H1 (cell line): Measurements from ENCODE around the gene CYBA. TPM values are rescaled to one million over a fixed set of nuclear protein-coding genes. Genes with fewer than 3 reads are reported as not detected.

Experiments used
- CTCF ChIA-PET: fragments of 300-600 bp; sonication (Branson Sonifier 250); formaldehyde crosslinking; loops from one replicate; lab custom pipeline; 2021; ENCODE audit not compliant: partially characterized antibody; lab: Charles Lee
- POLR2A ChIA-PET: fragments of 300-600 bp; sonication (Branson Sonifier 250); formaldehyde crosslinking; loops from one replicate; lab custom pipeline; 2021; ENCODE audit warnings: inconsistent platforms; ENCODE audit not compliant: partially characterized antibody; lab: Charles Lee
- DNase-seq, 2 experiments: peaks; one replicate each; pipeline versions ENCODE4 v3.0.0 to v3.0.0-alpha.2; 2010 to 2022; ENCODE audit warnings: low spot score in 2 of 2, low read depth in 1 of 2, mixed read lengths in 1 of 2
- FAIRE-seq: peaks from 2 replicates; lab custom pipeline; 2011; peaks lifted over from hg19 to GRCh38; lab: Jason Lieb, UNC
- H2AFZ ChIP-seq: 2 replicates; pipeline ENCODE4 v1.8.1; 2012; ENCODE audit warnings: low read length, inconsistent platforms
- H2AK5ac ChIP-seq: 2 replicates; pipeline ENCODE4 v1.6.1; 2013; ENCODE audit warnings: low read depth, low read length
- H2BK120ac ChIP-seq: replicated peaks from 2 replicates; pipeline ENCODE3; 2013; ENCODE audit warnings: low read depth, low read length, inconsistent platforms
- H2BK12ac ChIP-seq: 2 replicates; pipeline ENCODE4 v1.6.1; 2013; ENCODE audit warnings: low read depth, low read length
- H2BK15ac ChIP-seq: 2 replicates; pipeline ENCODE4 v1.6.1; 2013; ENCODE audit warnings: low read length
- H2BK20ac ChIP-seq: 2 replicates; pipeline ENCODE4 v1.6.1; 2013; ENCODE audit warnings: low read length
- H2BK5ac ChIP-seq: 2 replicates; pipeline ENCODE4 v1.6.1; 2013; ENCODE audit warnings: low read depth, low read length
- H3K14ac ChIP-seq: 2 replicates; pipeline ENCODE4 v1.6.1; 2013; ENCODE audit warnings: inconsistent platforms; ENCODE audit not compliant: insufficient read length
- H3K18ac ChIP-seq: 2 replicates; pipeline ENCODE4 v1.6.1; 2013; ENCODE audit warnings: low read length; ENCODE audit errors: extremely low read depth
- H3K23ac ChIP-seq: 2 replicates; pipeline ENCODE4 v1.6.1; 2013; ENCODE audit warnings: inconsistent platforms; ENCODE audit not compliant: insufficient read length
- H3K23me2 ChIP-seq: 2 replicates; pipeline ENCODE4 v1.6.1; 2013; ENCODE audit warnings: low read depth, low read length
- H3K27ac ChIP-seq: 2 replicates; pipeline ENCODE4 v1.6.1; 2011; ENCODE audit warnings: low read depth, low read length, inconsistent platforms
- H3K27me3 ChIP-seq, 4 experiments: replicated peaks in 1 of 4; 1 replicate in 1 of 4; 2 replicates in 3 of 4; pipeline versions ENCODE4 v1.6.1 to v1.8.1; 2011 to 2013; ENCODE audit warnings: low read length in 3 of 4, mild to moderate bottlenecking in 3 of 4, inconsistent platforms in 2 of 4, mixed read lengths in 2 of 4, moderate library complexity in 1 of 4; ENCODE audit not compliant: control insufficient read depth in 3 of 4, insufficient read depth in 3 of 4; ENCODE audit errors: extremely low read depth in 1 of 4
- H3K36me3 ChIP-seq, 4 experiments: 2 replicates each; pipeline versions ENCODE4 v1.6.1 to v1.8.1; 2011 to 2013; ENCODE audit warnings: mild to moderate bottlenecking in 4 of 4, low read length in 3 of 4, moderate library complexity in 2 of 4, control low read depth in 1 of 4, inconsistent platforms in 1 of 4; ENCODE audit not compliant: insufficient read depth in 4 of 4, control insufficient read depth in 2 of 4
- H3K4ac ChIP-seq: replicated peaks from 2 replicates; pipeline ENCODE3; 2013; ENCODE audit warnings: low read length, low read depth, mixed read lengths, inconsistent platforms; ENCODE audit not compliant: insufficient read length
- H3K4me1 ChIP-seq, 4 experiments: replicated peaks in 1 of 4; 1 replicate in 1 of 4; 2 replicates in 3 of 4; pipeline versions ENCODE4 v1.6.1 to v1.8.1; 2011 to 2013; ENCODE audit warnings: low read length in 3 of 4, inconsistent platforms in 2 of 4, mixed read lengths in 1 of 4; ENCODE audit not compliant: insufficient read depth in 4 of 4, control insufficient read depth in 3 of 4
- H3K4me2 ChIP-seq, 2 experiments: 2 replicates each; pipeline versions ENCODE4 v1.6.1 to v1.8.1; 2011 to 2013; ENCODE audit warnings: low read depth in 2 of 2, low read length in 2 of 2, control low read depth in 1 of 2, inconsistent platforms in 1 of 2, mild to moderate bottlenecking in 1 of 2; ENCODE audit not compliant: insufficient read depth in 1 of 2
- H3K4me3 ChIP-seq, 4 experiments: fragments of 200-600, 300-600 bp in 1 of 4; sonication (generic), shearing (Covaris generic), sonication (Bioruptor Twin) in 1 of 4; 2 replicates each; pipeline versions ENCODE4 v1.5.1 to v1.8.1; 2011 to 2016; ENCODE audit warnings: low read length in 4 of 4, low read depth in 3 of 4, control low read depth in 2 of 4, inconsistent platforms in 2 of 4, mild to moderate bottlenecking in 2 of 4, mixed read lengths in 1 of 4, moderate library complexity in 1 of 4; ENCODE audit not compliant: insufficient read depth in 2 of 4; ENCODE audit errors: extremely low read depth in 1 of 4
- H3K56ac ChIP-seq: replicated peaks from 2 replicates; pipeline ENCODE3; 2013; ENCODE audit warnings: low read depth, mild to moderate bottlenecking, mixed read lengths, low read length, inconsistent platforms; ENCODE audit not compliant: insufficient read length
- H3K79me1 ChIP-seq: 2 replicates; pipeline ENCODE4 v1.6.1; 2013; ENCODE audit warnings: low read depth, low read length, control low read depth
- H3K79me2 ChIP-seq, 2 experiments: 2 replicates each; pipeline versions ENCODE4 v1.6.1 to v1.8.1; 2012 to 2013; ENCODE audit warnings: low read length in 2 of 2, mild to moderate bottlenecking in 2 of 2, inconsistent platforms in 1 of 2; ENCODE audit not compliant: insufficient read depth in 2 of 2, control insufficient read depth in 1 of 2
- H3K9ac ChIP-seq, 4 experiments: replicated peaks in 1 of 4; 1 replicate in 1 of 4; 2 replicates in 3 of 4; pipeline versions ENCODE4 v1.6.1 to v1.8.1; 2011 to 2013; ENCODE audit warnings: low read depth in 3 of 4, low read length in 3 of 4, control low read depth in 2 of 4, mild to moderate bottlenecking in 2 of 4, moderate library complexity in 2 of 4, inconsistent platforms in 1 of 4; ENCODE audit errors: extremely low read depth in 1 of 4
- H3K9me3 ChIP-seq, 2 experiments: 2 replicates each; pipeline versions ENCODE4 v1.6.1 to v1.8.1; 2012 to 2013; ENCODE audit warnings: mild to moderate bottlenecking in 2 of 2, moderate library complexity in 2 of 2, control low read depth in 1 of 2, inconsistent platforms in 1 of 2, low read depth in 1 of 2, low read length in 1 of 2, mixed read lengths in 1 of 2; ENCODE audit not compliant: insufficient read depth in 2 of 2
- H4K20me1 ChIP-seq, 2 experiments: replicated peaks in 1 of 2; 2 replicates each; pipeline versions ENCODE3 to v1.8.1; 2011 to 2013; ENCODE audit warnings: inconsistent platforms in 2 of 2, low read length in 2 of 2, mild to moderate bottlenecking in 1 of 2; ENCODE audit not compliant: insufficient read depth in 2 of 2, control insufficient read depth in 1 of 2
- H4K5ac ChIP-seq: 2 replicates; pipeline ENCODE4 v1.6.1; 2013; ENCODE audit warnings: low read length, low read depth, mixed read lengths, inconsistent platforms; ENCODE audit not compliant: insufficient read length
- H4K8ac ChIP-seq: 2 replicates; pipeline ENCODE4 v1.8.0; 2013; ENCODE audit warnings: mild to moderate bottlenecking, moderate library complexity, low read length, inconsistent platforms; ENCODE audit not compliant: insufficient read depth; ENCODE audit errors: extremely low read depth
- H4K91ac ChIP-seq: replicated peaks from 2 replicates; pipeline ENCODE3; 2013; ENCODE audit warnings: low read length, mixed read lengths, inconsistent platforms; ENCODE audit not compliant: insufficient read length
- ATF2 ChIP-seq: IDR thresholded peaks from 2 replicates; pipeline ENCODE4 v1.6.1; 2012; ENCODE audit warnings: low read length, inconsistent platforms
- WGBS, 2 experiments: shearing (Covaris generic) in 1 of 2; methylation state at CpG; one replicate each; pipeline versions ENCODE4 v1.1.6 to v1.1.7; 2013 to 2015; ENCODE audit warnings: low lambda C conversion rate in 2 of 2, mixed read lengths in 2 of 2, inconsistent platforms in 1 of 2, low coverage in 1 of 2, missing lambda C conversion rate in 1 of 2; ENCODE audit not compliant: insufficient replicate concordance in 2 of 2, insufficient coverage in 1 of 2, insufficient read length in 1 of 2; ENCODE audit errors: extremely low coverage in 1 of 2, missing lambda C conversion rate in 1 of 2; 5-methylcytosine and 5-hydroxymethylcytosine counted together
- polyA plus RNA-seq, 7 experiments: library from polyadenylated mRNA; depleted of rRNA in 3 of 7; stranded (reverse) in 5 of 7; unstranded in 2 of 7; fragments of >200 nt in 5 of 7; fragments of 200-250 nt in 2 of 7; gene quantifications; 1 replicate in 5 of 7; 2 replicates in 1 of 7; 4 replicates in 1 of 7; pipeline versions ENCODE4 v1.2.1 to v1.2.3, GENCODE V29; 2011 to 2013; ENCODE audit warnings: missing spikeins in 2 of 7, mixed read lengths in 2 of 7
- total RNA-seq: library from RNA; stranded (reverse); fragmentation: NEBNext Ultra II Directional; extraction: Animal tissue kit (Norgen Biotek cat#: 25700); gene quantifications from 2 replicates; pipeline ENCODE4 v1.2.1, GENCODE V29; 2021

CYBA gene
- total and polyA plus RNA-seq, 2 of the 8 experiments (the other 6 are each of a cell fraction or from before 2014, with no cell fraction given): 136 to 254 TPM

DNA sequence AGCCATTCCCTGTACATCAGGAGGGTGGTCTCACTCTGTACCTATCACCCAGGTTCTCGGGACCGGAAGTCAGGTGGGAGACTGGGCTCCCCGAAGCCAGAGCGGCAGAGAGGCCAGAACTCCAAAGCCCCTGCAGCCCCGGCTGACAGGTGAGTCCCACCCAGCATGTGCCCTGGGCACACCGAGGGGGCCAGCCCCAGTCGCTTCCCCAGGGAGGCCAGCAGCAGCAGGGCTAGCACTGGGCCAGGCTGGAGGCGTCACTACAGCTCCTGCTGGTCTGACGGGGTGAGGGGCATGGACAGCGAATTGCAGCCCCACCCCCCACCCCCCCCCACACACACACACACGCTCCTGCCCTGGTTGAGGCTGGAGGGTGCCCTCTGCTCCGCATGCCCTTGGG is 20.4 kb downstream of the CYBA start:
- H2BK20ac ChIP-seq: no peak overlapping the region
- no peaks in the 10 kb centered on the region; a peak in 2 of 7 replicates for H3K27me3 ChIP-seq
- H2BK5ac ChIP-seq: no peak overlapping the region
- H3K14ac ChIP-seq: no peak overlapping the region
- DNase-seq: no peak
- H4K91ac ChIP-seq: no peak overlapping the region
- 90% methylated on average over 7 of the region's 12 CpGs; no CpG with 5 or more reads in 1 of the 2 experiments for WGBS, 2 experiments
- ChIA-PET CTCF (interaction anchor here (3.3 to 11.2 kb wide), 2 partner anchors 9 to 19 kb away, joined by 19 to 89 read pairs; partner anchors contain the start of gene IL17C), POLR2A (interaction anchor here (1.5 to 2.0 kb wide), 2 partner anchors 19 to 42 kb away, joined by 3 to 5 read pairs; no protein-coding TSS in a partner anchor)
- no peak overlapping the region for H4K5ac ChIP-seq
- FAIRE-seq: no peak
- no peak overlapping the region for H3K18ac ChIP-seq
- no peaks in the 10 kb centered on the region for H3K9me3 ChIP-seq
- H3K4ac ChIP-seq: no peak overlapping the region
- peaks cover 2 to 9% of the 10 kb centered on the region in 2 experiments for H4K20me1 ChIP-seq
- H2BK12ac ChIP-seq: no peak overlapping the region
- H4K8ac ChIP-seq: no peak overlapping the region
- no peak overlapping the region for H3K9ac ChIP-seq
- no peak for TF ChIP-seq ATF2
- H2AFZ ChIP-seq: no peak overlapping the region
- H3K4me2 ChIP-seq: no peak overlapping the region
- H3K23ac ChIP-seq: no peak overlapping the region
- peaks cover 4 to 20% (median 12%) of the 10 kb centered on the region in 4 experiments; a peak in 6 of 8 replicates for H3K36me3 ChIP-seq
- no peaks in the 10 kb centered on the region; the same call in 1 of the 2 replicates for H3K79me1 ChIP-seq
- no peaks in the 10 kb centered on the region for H3K79me2 ChIP-seq
- no peak overlapping the region for H2AK5ac ChIP-seq
- H2BK15ac ChIP-seq: no peak overlapping the region
- no peak overlapping the region for H3K27ac ChIP-seq
- no peak overlapping the region for H2BK120ac ChIP-seq
- no peak overlapping the region for H3K56ac ChIP-seq
- H3K4me1 ChIP-seq: peaks cover 0 to 24% (median 12%) of the 10 kb centered on the region in 4 experiments; a peak in 6 of 7 replicates
- no peak overlapping the region for H3K4me3 ChIP-seq
- peaks cover 8% of the 10 kb centered on the region for H3K23me2 ChIP-seq
